Neural cell (in vitro differentiated cells): ENCODE results near the gene IST1. TPM values are rescaled to one million over a fixed set of nuclear protein-coding genes. Genes with fewer than 3 reads are reported as not detected.

Source experiments
- H2AFZ ChIP-seq: fragments of 200-600, 300-800 bp; sonication (generic), shearing (Covaris generic); 2 replicates; pipeline ENCODE4 v1.6.0; 2014; ENCODE audit warnings: low read depth, mild to moderate bottlenecking, antibody characterized with exemption, low read length, moderate library complexity
- H3F3A ChIP-seq: fragments of 200-600 bp; shearing (Covaris generic); 2 replicates; pipeline ENCODE4 v1.6.1; 2016; ENCODE audit warnings: mild to moderate bottlenecking, moderate library complexity, mixed read lengths, antibody characterized with exemption, low read length; ENCODE audit not compliant: insufficient read depth, poor library complexity, severe bottlenecking
- H3K27ac ChIP-seq: fragments of 200-600, 300-800 bp; sonication (generic), shearing (Covaris generic); 2 replicates; pipeline ENCODE4 v1.5.1; 2014; ENCODE audit warnings: mild to moderate bottlenecking, low read length, moderate library complexity
- H3K27me3 ChIP-seq: fragments of 300-800, 200-600 bp; sonication (generic), shearing (Covaris generic); 2 replicates; pipeline ENCODE4 v1.6.0; 2014; ENCODE audit warnings: mild to moderate bottlenecking, low read depth, low read length, moderate library complexity; ENCODE audit not compliant: insufficient read depth
- H3K36me3 ChIP-seq: fragments of 300-800, 200-600 bp; sonication (generic), shearing (Covaris generic); 2 replicates; pipeline ENCODE4 v1.5.1; 2014; ENCODE audit warnings: mild to moderate bottlenecking, antibody characterized with exemption, low read length, moderate library complexity; ENCODE audit not compliant: insufficient read depth
- H3K4me2 ChIP-seq: fragments of 300-800, 200-600 bp; sonication (generic), shearing (Covaris generic); 2 replicates; pipeline ENCODE4 v1.6.0; 2014; ENCODE audit warnings: mild to moderate bottlenecking, low read length
- H3K4me3 ChIP-seq: fragments of 300-800, 200-600 bp; sonication (generic), shearing (Covaris generic); 2 replicates; pipeline ENCODE4 v1.5.1; 2014; ENCODE audit warnings: mild to moderate bottlenecking, low read length, moderate library complexity
- H3K79me2 ChIP-seq: fragments of 200-600 bp; shearing (Covaris generic); replicated peaks from 2 replicates; pipeline ENCODE4 v1.6.0; 2014; ENCODE audit warnings: mild to moderate bottlenecking, low read length, moderate library complexity; ENCODE audit not compliant: insufficient read depth
- H3K9ac ChIP-seq: fragments of 300-800, 200-600 bp; sonication (generic), shearing (Covaris generic); 2 replicates; pipeline ENCODE4 v1.6.1; 2016; ENCODE audit warnings: mild to moderate bottlenecking, low read length, mixed read lengths
- H3K9me2 ChIP-seq: fragments of 200-600 bp; shearing (Covaris generic); 2 replicates; pipeline ENCODE4 v1.6.1; 2016; ENCODE audit warnings: mild to moderate bottlenecking, low read length, mixed read lengths; ENCODE audit not compliant: insufficient read depth
- H3K9me3 ChIP-seq: fragments of 200-600, 300-800 bp; sonication (generic), shearing (Covaris generic); 2 replicates; pipeline ENCODE4 v1.6.1; 2016; ENCODE audit warnings: mild to moderate bottlenecking, mixed run types, low read length, moderate library complexity, mixed read lengths
- H4K20me1 ChIP-seq: fragments of 200-600 bp; shearing (Covaris generic); 2 replicates; pipeline ENCODE4 v1.6.1; 2016; ENCODE audit warnings: mild to moderate bottlenecking, mixed run types; ENCODE audit not compliant: insufficient read depth
- EP300 ChIP-seq: fragments of 450-650 bp; conservative IDR thresholded peaks from 2 replicates; pipeline ENCODE4 v1.6.1; 2014; ENCODE audit warnings: antibody characterized with exemption, mild to moderate bottlenecking, moderate library complexity; ENCODE audit not compliant: poor library complexity, severe bottlenecking
- EZH2 ChIP-seq: fragments of 200-600, 300-800 bp; shearing (Covaris generic), sonication (generic); IDR thresholded peaks from 2 replicates; pipeline ENCODE4 v1.6.1; 2014; ENCODE audit warnings: antibody characterized with exemption, low read length, borderline replicate concordance, mild to moderate bottlenecking; ENCODE audit not compliant: insufficient read depth, poor library complexity, severe bottlenecking
- MXI1 ChIP-seq: fragments of 450-650 bp; conservative IDR thresholded peaks from 2 replicates; pipeline ENCODE4 v1.6.1; 2014; ENCODE audit warnings: antibody characterized with exemption, mild to moderate bottlenecking; ENCODE audit not compliant: poor library complexity, severe bottlenecking
- POLR2AphosphoS5 ChIP-seq: IDR thresholded peaks from 2 replicates; pipeline ENCODE4 v1.6.1; 2012
- RAD21 ChIP-seq: fragments of 450-650 bp; conservative IDR thresholded peaks from 2 replicates; pipeline ENCODE4 v1.6.1; 2014; ENCODE audit warnings: antibody characterized with exemption, mild to moderate bottlenecking, moderate library complexity
- SMC3 ChIP-seq: fragments of 450-650 bp; conservative IDR thresholded peaks from 2 replicates; pipeline ENCODE4 v1.6.1; 2014; ENCODE audit warnings: antibody characterized with exemption, mild to moderate bottlenecking, moderate library complexity; ENCODE audit not compliant: poor library complexity
- TAF1 ChIP-seq: IDR thresholded peaks from 2 replicates; pipeline ENCODE4 v1.6.1; 2012; ENCODE audit warnings: low read depth
- polyA plus RNA-seq: library from polyadenylated mRNA; depleted of rRNA; stranded (reverse); fragments of >200 nt; gene quantifications from 2 replicates; pipeline ENCODE4 v1.2.3, GENCODE V29; 2014
- TF ChIP-seq, protein P1 (sequence below): IDR thresholded peaks from 2 replicates; pipeline ENCODE4 v1.6.1; 2012; ENCODE audit warnings: borderline replicate concordance
- TF ChIP-seq, protein P2 (sequence below): fragments of 450-650 bp; IDR thresholded peaks from 2 replicates; pipeline ENCODE4 v1.5.1; 2014; ENCODE audit warnings: antibody characterized with exemption, mild to moderate bottlenecking, moderate library complexity; ENCODE audit not compliant: poor library complexity, severe bottlenecking

Gene IST1
- polyA plus RNA-seq, 1 donor from 2014 or later: 389 TPM

DNA sequence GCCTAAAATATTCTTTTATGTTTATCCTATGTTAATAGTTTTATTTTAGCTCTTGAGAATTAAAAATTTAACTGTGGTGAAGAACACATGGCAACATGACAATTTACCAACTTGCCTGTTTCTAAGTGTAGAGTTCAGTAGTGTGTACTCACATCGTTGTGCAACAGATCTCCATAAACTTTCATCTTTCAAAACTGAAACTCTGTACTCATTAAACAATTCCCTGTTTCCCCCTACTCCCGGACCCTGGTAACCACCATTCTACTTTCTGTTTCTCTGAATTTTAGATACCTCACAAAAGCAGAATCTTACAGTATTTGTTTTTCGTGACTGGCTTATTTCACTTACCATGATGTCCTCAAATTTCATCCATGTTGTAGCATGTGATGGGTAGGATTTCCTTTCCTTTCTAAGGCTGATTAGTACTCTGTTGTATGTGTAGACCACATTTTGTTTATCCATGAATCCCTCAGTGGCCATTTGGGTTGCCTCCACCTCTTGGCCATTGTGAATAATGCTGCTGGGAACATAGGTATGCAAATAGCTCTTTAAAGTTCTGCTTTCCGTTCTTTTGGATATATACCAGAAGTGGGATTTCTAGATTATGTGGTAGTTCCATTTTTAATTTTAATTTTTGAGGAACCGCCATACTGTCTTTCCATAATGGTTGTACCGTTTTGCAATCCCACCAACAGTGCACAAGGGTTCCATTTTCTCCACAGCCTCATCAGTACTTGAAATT lies 17.4 kb downstream of the IST1 start:
- no peaks in the 10 kb centered on the region for H3K9me2 ChIP-seq
- peaks cover 85% of the 10 kb centered on the region for H3K79me2 ChIP-seq
- H3F3A ChIP-seq: no peaks in the 10 kb centered on the region
- no peaks in the 10 kb centered on the region for H4K20me1 ChIP-seq
- peaks cover 14% of the 10 kb centered on the region for H3K36me3 ChIP-seq
- no peak overlapping the region for H3K9ac ChIP-seq
- no peak overlapping the region for H3K4me2 ChIP-seq
- H3K9me3 ChIP-seq: no peaks in the 10 kb centered on the region
- H3K27me3 ChIP-seq: no peaks in the 10 kb centered on the region
- H3K4me3 ChIP-seq: no peak overlapping the region
- H2AFZ ChIP-seq: no peak overlapping the region
- TF ChIP-seq MXI1: no peak
- TF ChIP-seq, protein P1, sequence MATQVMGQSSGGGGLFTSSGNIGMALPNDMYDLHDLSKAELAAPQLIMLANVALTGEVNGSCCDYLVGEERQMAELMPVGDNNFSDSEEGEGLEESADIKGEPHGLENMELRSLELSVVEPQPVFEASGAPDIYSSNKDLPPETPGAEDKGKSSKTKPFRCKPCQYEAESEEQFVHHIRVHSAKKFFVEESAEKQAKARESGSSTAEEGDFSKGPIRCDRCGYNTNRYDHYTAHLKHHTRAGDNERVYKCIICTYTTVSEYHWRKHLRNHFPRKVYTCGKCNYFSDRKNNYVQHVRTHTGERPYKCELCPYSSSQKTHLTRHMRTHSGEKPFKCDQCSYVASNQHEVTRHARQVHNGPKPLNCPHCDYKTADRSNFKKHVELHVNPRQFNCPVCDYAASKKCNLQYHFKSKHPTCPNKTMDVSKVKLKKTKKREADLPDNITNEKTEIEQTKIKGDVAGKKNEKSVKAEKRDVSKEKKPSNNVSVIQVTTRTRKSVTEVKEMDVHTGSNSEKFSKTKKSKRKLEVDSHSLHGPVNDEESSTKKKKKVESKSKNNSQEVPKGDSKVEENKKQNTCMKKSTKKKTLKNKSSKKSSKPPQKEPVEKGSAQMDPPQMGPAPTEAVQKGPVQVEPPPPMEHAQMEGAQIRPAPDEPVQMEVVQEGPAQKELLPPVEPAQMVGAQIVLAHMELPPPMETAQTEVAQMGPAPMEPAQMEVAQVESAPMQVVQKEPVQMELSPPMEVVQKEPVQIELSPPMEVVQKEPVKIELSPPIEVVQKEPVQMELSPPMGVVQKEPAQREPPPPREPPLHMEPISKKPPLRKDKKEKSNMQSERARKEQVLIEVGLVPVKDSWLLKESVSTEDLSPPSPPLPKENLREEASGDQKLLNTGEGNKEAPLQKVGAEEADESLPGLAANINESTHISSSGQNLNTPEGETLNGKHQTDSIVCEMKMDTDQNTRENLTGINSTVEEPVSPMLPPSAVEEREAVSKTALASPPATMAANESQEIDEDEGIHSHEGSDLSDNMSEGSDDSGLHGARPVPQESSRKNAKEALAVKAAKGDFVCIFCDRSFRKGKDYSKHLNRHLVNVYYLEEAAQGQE: no peak
- no peak for TF ChIP-seq EP300
- TF ChIP-seq TAF1: no peak
- H3K27ac ChIP-seq: no peak overlapping the region

DNA sequence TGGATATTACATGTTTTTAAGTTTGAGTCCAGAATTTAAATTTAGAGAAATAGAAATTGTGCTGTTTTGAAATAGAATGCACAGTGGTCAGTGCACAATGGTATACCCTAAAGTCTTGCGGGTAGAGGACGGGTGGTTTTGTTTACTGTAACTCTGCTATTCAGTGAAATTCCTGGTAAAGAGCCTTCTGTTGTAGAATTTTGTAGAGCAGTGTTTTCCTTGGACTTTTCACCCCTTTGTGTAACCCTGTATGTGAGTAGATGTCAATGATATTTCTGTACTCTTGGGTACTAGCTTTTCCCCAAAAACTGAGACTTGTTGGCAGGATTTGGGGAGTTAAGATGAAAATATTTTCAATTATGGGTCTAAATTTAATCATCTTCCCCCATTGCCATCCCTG lies 19.5 kb downstream of the IST1 start:
- Histone ChIP-seq H3K4me3 (no peak overlapping the region), H4K20me1 (peaks cover 5% of the 10 kb centered on the region), H3F3A (no peaks in the 10 kb centered on the region), H3K9ac (no peak overlapping the region), H2AFZ (no peak overlapping the region), H3K9me3 (no peaks in the 10 kb centered on the region), H3K36me3 (peaks cover 14% of the 10 kb centered on the region), H3K4me2 (no peak overlapping the region), H3K79me2 (peaks cover 83% of the 10 kb centered on the region), H3K27ac (no peak overlapping the region), H3K27me3 (no peaks in the 10 kb centered on the region), H3K9me2 (no peaks in the 10 kb centered on the region)
- TF ChIP-seq RAD21 (no peak), SMC3 (no peak), TAF1 (no peak), EP300 (no peak), EZH2 (no peak), MXI1 (no peak), POLR2AphosphoS5 (no peak)
- TF ChIP-seq, protein P1: no peak
- TF ChIP-seq, protein P2, sequence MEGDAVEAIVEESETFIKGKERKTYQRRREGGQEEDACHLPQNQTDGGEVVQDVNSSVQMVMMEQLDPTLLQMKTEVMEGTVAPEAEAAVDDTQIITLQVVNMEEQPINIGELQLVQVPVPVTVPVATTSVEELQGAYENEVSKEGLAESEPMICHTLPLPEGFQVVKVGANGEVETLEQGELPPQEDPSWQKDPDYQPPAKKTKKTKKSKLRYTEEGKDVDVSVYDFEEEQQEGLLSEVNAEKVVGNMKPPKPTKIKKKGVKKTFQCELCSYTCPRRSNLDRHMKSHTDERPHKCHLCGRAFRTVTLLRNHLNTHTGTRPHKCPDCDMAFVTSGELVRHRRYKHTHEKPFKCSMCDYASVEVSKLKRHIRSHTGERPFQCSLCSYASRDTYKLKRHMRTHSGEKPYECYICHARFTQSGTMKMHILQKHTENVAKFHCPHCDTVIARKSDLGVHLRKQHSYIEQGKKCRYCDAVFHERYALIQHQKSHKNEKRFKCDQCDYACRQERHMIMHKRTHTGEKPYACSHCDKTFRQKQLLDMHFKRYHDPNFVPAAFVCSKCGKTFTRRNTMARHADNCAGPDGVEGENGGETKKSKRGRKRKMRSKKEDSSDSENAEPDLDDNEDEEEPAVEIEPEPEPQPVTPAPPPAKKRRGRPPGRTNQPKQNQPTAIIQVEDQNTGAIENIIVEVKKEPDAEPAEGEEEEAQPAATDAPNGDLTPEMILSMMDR: no peak
